Upper lobe of right lung (tissue), 1 donor: Measurements from ENCODE around the gene ACADL. TPM values are rescaled to one million over a fixed set of nuclear protein-coding genes. Genes with fewer than 3 reads are reported as not detected.

Source experiments
- ATAC-seq: fragments of 200-7000 bp; cut with Tn5 transposase; one replicate; pipeline ENCODE4 v1.9.1; 2020; ENCODE audit warnings: mild to moderate bottlenecking, moderate library complexity
- DNase-seq: peaks from one replicate; pipeline ENCODE4 v3.0.0-alpha.2; 2020
- H3K27ac ChIP-seq: fragments of 200-600 bp; one replicate; pipeline ENCODE4 v1.8.0; 2022
- H3K27me3 ChIP-seq: fragments of 200-600 bp; one replicate; pipeline ENCODE4 v1.8.0; 2022; ENCODE audit warnings: mild to moderate bottlenecking
- H3K36me3 ChIP-seq: fragments of 200-600 bp; one replicate; pipeline ENCODE4 v1.8.0; 2022
- H3K4me1 ChIP-seq: fragments of 200-600 bp; one replicate; pipeline ENCODE4 v1.8.0; 2022
- H3K4me3 ChIP-seq: fragments of 200-600 bp; one replicate; pipeline ENCODE4 v1.8.0; 2022; ENCODE audit warnings: mild to moderate bottlenecking
- H3K9me3 ChIP-seq: fragments of 200-600 bp; one replicate; pipeline ENCODE4 v1.8.0; 2022
- CTCF ChIP-seq: fragments of 200-600 bp; IDR thresholded peaks from one replicate; pipeline ENCODE4 v1.8.0; 2022; ENCODE audit warnings: antibody characterized with exemption
- intact Hi-C: fragments of 100-400 bp; cut with DNase I; formaldehyde crosslinking; loops from one replicate; pipeline ENCODE4 v1.11.0; 2022
- total RNA-seq: library from RNA; stranded (reverse); fragmentation: NEBNext Ultra II Directional; extraction: Animal tissue kit (Norgen Biotek cat#: 25700); gene quantifications from one replicate; pipeline ENCODE4 v1.2.1, GENCODE V29; 2021
- donor health status: DM: no; HTN: yes; CAD: no; lungs with severe emphysema.

ACADL gene
- total RNA-seq, 1 donor from 2014 or later, result 41.6 TPM

GRCh38 chr2:210227290-210228088 is 2.2 kb upstream of the ACADL start:
- Histone ChIP-seq H3K36me3 (no peaks in the 10 kb centered on the region), H3K9me3 (no peaks in the 10 kb centered on the region), H3K4me1 (no peaks in the 10 kb centered on the region), H3K4me3 (no peak overlapping the region), H3K27ac (no peak overlapping the region), H3K27me3 (peaks cover 23% of the 10 kb centered on the region)
- DNase-seq (no peak), ATAC-seq (no peak)
- intact Hi-C loops, result no loop called here
- TF ChIP-seq CTCF, result no peak

- Histone ChIP-seq H3K27me3 (peaks cover 23% of the 10 kb centered on the region), H3K4me3 (peak overlapping the region; percentile 56), H3K36me3 (no peaks in the 10 kb centered on the region), H3K27ac (peak overlapping the region; percentile 90), H3K4me1 (peaks cover 2% of the 10 kb centered on the region), H3K9me3 (no peaks in the 10 kb centered on the region)
- DNase-seq, result no peak
- ATAC-seq, result no peak
- intact Hi-C loops, result no loop called here
- TF ChIP-seq CTCF, result no peak
These were observed 976 bp upstream of the ACADL start for GRCh38 chr2:210226223-210226622.

- Histone ChIP-seq H3K27me3 (peaks cover 23% of the 10 kb centered on the region), H3K27ac (peak overlapping the region; percentile 90), H3K36me3 (no peaks in the 10 kb centered on the region), H3K4me1 (peaks cover 4% of the 10 kb centered on the region), H3K4me3 (peak overlapping the region; percentile 56), H3K9me3 (no peaks in the 10 kb centered on the region)
- TF ChIP-seq CTCF, result no peak
- DNase-seq (no peak), ATAC-seq (peak; percentile 61)
- intact Hi-C loops, result no loop called here
These were observed 681 bp downstream of the ACADL start for GRCh38 chr2:210224591-210224940.

- intact Hi-C loops, result no loop called here
- Histone ChIP-seq H3K9me3 (no peaks in the 10 kb centered on the region), H3K36me3 (no peaks in the 10 kb centered on the region), H3K27me3 (no peaks in the 10 kb centered on the region), H3K4me3 (no peak overlapping the region), H3K27ac (no peak overlapping the region), H3K4me1 (no peaks in the 10 kb centered on the region)
- DNase-seq (no peak), ATAC-seq (peak; percentile 63)
- TF ChIP-seq CTCF, result no peak
These were observed 10.1 kb downstream of the ACADL start for GRCh38 chr2:210215120-210215519.

GRCh38 chr2:210210185-210210584 is 15.1 kb downstream of the ACADL start:
- no peak for DNase-seq
- Histone ChIP-seq H3K4me1 (no peaks in the 10 kb centered on the region), H3K27me3 (no peaks in the 10 kb centered on the region), H3K4me3 (no peak overlapping the region), H3K36me3 (no peaks in the 10 kb centered on the region), H3K27ac (no peak overlapping the region), H3K9me3 (no peaks in the 10 kb centered on the region)
- intact Hi-C loops, result no loop called here
- TF ChIP-seq CTCF, result no peak
- no peak for ATAC-seq

GRCh38 chr2:210207929-210208328 is 17.3 kb downstream of the ACADL start:
- no peak for TF ChIP-seq CTCF
- H3K9me3 ChIP-seq, result no peaks in the 10 kb centered on the region
- H3K4me3 ChIP-seq, result no peak overlapping the region
- no peaks in the 10 kb centered on the region for H3K27me3 ChIP-seq
- DNase-seq, result no peak
- no peak overlapping the region for H3K27ac ChIP-seq
- ATAC-seq, result no peak
- H3K36me3 ChIP-seq, result no peaks in the 10 kb centered on the region
- no peaks in the 10 kb centered on the region for H3K4me1 ChIP-seq
- intact Hi-C loops, result loop anchor here (10.0 kb wide), 1 partner anchor 233 kb away; no protein-coding TSS in a partner anchor
